Measurements from ENCODE around the gene TMEM256.
"Not testable (repeated sequence)": the region's sequence is repeated elsewhere in the genome, so short reads cannot be mapped to it uniquely, and the experiment has no call there.

TMEM256 gene

DNA sequence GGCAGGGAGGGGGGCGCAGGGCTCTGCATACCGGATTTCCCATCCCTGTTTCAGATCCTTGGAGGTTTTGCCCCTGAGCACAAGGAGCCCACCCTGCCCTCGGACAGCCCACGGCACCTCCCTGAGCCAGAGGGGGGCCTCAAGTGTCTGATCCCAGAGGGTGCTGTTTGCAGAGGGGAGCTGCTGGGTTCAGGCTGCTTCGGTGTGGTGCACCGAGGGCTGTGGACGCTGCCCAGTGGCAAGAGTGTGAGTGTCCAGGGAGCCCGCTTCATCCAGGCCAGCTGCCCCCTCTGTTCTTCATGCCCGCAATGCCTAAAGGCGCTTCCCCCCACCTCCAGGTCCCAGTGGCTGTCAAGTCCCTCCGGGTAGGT is 20.5 kb downstream of the TMEM256 start:
- DNase-seq = peak; percentile 17

DNA sequence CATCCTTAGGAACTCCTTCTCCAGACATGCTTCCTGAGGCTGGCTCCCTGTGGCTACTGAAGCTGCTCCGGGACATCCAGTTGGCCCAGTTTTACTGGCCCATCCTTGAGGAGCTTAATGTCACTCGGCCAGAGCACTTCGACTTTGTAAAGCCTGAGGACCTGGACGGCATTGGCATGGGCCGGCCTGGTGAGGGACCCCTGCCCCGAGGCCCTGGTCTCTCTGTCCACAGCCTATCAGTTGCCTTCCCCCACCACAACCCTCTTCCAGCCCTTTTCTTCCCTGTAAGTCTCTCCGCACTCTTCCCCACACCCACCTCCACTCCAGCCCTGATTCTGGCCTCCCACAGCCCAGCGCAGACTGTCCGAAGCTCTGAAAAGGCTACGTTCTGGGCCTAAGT is 21.0 kb downstream of the TMEM256 start:
- DNase-seq = peak; percentile 15

DNA sequence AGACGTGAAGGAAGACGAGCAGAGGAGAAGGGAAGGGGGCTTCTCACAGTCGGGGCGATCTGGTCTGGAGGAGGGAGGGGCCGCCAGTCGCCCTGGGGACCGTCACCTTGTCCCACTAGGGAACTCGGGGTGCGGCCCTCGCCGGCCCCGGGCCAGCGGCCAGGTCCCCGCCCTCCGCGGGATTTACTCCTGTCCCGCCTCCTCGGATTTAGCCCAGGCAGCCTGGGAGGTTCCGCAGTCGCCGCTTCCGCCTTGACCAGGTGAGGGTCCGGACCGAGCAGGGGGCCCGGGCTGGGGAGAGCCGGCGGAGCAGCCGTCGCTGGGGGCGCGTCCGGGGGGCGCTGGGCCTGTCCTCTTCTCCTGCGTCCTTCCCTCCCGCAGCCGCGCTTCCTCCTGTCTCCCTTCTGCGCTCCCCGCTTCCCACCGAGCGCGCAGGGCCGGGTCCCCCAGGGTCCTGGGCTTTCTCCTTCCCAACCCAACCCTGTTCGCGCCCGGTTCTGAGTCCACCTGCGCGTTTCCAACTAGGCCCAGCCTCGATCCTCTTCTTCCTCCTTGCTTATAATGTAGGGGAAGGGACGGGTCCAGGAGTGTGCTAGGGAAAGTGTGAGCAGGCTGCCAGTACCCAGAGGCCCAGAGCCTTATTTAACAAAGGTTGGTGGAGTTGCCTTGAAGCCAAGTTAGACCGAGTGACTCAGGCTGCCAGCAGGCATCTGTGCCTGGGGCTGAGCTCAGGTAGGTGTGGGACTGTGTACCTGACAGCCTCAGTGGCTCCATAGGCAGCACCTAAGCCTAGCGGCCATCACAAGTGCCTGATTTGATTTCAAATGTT is 22.8 kb downstream of the TMEM256 start, which contains the start of gene TNK1:
Gene TNK1, plus strand, starts transcription at position 235 of the 829 bp plus-strand sequence. CDS start 1,838 bp downstream, outside the sequence.
- DNase-seq = peak; percentile 51

DNA sequence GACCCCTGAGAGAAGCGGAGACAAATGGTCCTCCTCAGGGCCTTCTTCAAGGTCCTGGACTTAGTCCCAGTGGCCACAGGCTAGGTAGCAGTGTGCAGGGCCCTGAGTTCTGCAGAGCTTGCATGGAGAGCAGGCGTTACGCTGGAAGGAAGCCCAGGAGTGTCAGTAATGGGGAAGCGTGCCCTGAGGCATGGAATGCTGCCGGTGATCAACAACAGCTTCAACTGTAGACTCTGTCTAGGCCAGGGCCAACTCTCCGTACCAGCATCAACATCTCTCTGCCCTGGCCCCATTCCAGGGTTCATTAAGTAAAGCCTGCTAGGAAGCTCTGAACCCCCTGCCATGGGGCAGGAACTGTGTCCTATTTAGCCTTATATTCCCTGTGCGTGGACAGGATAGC is 23.6 kb downstream of the TMEM256 start:
- peak; percentile 34 for DNase-seq

DNA sequence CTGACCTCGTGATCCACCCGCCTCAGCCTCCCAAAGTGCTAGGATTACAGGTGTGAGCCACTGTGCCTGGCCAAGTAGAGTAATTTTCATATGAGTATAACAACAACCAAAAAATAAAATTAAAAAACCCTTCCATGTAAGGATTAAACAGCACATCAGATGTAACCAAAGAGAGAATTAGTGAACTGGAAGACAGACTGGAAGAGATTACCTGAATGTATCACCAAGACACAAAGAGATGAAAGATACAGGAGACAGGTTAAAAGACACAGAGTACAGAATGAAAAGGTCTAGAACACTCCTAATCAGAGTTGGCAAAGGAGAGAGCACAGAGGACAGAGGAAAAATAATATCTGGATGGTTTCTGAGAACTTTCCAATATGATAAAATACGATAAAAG is 24.8 kb downstream of the TMEM256 start:
- no peak for DNase-seq

DNA sequence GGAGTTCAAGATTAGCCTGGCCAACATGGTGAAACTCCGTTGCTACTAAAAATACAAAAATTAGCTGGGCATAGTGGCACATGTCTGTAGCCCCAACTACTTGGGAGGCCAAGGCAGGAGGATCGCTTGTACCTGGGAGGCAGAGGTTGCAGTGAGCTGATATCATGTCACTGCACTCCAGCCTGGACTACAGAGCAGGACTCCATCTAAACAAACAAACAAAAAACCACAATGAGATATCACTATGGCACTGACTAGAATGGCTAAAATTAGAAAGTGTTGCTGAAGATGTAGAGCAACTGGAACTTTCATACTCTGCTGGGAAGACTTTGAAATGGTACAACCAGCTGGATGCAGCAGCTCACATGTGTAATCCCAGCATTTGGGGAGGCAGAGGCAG is 29.5 kb downstream of the TMEM256 start:
- no peak for DNase-seq

DNA sequence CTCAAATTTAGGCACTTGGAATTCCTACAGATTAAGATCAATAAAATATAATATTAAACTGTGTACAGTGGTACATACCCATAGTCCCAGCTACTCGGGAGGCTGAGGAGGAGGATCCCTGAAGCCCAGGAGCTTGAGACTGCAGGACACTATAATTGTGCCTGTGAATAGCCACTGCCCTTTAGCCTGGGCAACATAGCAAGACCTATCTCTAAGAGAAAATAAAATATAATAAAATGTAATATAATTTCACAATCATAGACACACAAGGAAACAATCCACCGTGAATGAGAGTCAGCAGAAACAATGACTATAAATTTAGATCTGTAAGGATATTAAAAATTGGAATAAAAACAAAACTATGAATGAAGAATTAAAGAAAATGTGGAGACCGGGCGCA is 33.0 kb downstream of the TMEM256 start:
- DNase-seq = no peak

DNA sequence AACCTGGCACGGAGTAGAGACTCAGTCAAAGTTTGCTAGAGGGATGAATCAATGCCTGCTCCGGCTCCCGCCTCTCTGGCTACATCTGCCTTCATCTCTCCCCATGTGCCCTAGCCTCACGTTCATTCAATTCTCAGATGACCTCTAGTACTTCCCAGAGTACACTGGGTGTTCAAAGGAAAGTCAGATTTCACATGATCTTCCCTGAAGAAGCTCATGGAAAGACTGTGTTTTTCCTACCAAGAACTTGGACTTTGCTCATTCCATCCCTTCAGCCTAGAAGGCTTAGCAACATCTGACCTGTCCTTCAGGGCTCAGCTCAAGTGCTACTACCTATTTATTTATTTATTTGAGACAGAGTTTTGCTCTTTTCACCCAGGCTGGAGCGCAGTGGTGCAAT is 34.1 kb downstream of the TMEM256 start:
- no peak for DNase-seq

DNA sequence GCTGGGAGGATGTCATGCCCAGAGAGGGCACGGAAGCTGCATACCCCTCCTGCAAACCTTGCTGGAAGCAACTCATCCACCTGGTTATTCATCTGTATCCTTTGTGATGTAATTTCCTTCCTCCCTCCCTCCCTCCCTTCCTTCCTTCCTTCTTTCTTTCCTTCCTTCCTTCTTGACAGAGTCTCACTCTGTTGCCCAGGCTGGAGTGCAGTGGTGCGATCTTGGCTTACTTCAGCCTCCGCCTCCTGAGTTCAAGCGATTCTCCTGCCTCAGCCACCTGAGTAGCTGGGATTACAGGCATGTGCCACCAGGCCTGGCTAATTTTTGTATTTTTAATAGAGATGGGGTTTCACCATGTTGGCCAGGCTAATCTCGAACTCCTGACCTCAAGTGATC is 35.3 kb downstream of the TMEM256 start:
- DNase-seq = not testable (repeated sequence)

DNA sequence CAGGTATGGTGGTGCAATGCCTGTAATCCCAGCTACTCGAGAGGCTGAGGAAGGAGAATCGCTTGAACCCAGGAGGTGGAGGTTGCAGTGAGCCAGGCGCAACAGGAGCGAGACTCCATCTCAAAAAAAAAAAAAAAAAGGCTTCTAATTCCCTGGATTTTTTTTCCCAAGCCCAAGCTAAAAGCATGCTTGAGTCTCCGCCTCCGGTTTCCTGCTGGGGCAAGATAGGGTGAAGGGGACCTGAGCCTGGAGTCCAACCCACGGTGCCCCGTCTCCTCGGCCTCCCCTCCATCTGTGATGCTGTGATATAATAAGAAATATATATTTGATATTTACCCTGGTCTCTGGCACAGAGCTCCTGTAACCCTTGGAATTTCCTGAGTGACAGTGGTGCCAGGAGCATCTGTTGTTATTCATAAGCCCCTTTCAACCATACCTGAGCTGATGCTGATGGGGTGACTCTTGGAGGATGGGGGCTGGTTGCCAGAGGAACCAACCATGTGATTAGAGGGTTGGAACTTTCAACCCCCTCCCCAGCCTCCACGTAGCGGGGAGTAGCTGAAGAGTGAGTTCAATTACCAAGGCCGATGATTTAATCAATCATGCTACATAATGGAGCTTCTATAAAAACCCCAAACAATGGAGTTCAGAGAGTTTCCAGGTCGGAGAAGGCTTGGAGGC is 35.8 kb downstream of the TMEM256 start:
- DNase-seq = no peak

DNA sequence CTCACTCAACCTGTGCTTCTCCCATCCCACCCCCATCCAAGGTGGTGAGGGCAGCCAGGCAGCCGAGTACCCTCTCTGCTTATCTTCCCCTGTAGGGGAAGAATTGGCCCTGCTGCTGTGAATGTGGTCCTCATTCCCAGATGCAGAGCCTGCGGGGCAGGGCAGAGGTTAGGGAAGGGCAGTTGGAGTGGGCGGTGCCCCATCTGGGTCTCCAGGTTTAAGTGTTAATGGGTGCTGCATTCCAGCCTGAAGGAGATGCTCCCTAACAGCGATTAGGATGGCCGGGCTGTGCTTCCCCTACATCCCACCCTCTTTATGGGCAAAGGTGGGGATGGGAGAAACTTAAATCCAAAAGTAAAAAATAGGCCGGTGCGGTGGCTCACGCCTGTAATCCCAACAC is 36.8 kb downstream of the TMEM256 start:
- no peak for DNase-seq

DNA sequence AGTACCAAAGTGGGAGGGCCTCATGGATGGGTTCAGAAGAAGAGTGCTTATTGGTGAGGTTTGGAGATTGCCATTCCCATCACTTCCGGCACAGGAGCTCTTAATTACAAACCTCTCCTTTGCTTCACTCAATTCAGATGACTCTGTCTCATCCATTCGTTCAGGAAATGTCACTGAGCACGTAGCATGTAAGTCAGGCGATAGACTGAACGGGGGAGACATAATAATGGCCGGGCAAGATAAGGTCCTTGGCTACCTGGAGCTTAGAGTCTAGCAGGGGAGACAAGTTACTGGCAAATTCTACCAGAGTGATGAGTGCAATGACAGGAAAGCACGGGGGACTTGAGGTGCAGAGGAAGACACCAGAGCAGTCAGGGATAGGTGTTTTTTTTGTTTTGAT is 37.9 kb downstream of the TMEM256 start:
- DNase-seq = not testable (repeated sequence)

DNA sequence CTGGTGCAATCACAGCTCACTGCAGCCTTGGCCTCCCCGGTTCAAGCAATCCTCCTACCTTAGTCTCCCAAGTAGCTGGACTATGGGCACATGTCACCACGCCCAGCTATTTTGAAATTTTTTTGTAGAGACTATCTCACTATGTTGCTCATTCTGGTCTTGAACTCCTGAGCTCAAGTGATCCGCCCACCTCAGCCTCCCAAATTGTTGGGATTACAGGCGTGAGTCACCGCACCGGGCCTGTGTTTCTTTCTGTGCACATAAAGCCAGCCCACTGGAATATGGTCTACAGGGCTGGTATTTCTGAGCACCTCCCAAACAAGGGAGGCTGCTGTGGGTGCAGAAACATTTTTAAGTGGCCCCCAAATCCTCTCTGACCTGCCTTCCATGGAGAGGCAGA is 40.6 kb downstream of the TMEM256 start:
- no peak for DNase-seq

DNA sequence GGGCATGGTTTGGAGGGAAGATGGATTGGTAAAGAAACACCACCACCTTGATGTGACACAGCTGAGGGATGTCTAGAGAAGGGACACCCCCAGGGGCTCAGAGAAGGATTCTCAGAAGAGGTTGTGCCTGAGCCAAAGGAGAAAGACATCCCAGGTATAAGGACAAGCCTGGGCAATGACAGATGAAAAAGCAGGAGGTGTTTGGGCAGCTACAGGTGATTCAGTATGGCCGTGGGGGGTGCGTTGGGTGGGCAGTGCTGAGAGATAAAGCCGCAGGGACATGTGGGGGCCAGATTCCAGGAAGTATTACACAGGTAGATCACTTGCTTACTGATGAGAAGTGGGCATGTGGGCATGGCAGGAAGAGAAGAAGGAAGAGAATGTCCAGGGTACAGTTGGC is 42.0 kb downstream of the TMEM256 start:
- no peak for DNase-seq

DNA sequence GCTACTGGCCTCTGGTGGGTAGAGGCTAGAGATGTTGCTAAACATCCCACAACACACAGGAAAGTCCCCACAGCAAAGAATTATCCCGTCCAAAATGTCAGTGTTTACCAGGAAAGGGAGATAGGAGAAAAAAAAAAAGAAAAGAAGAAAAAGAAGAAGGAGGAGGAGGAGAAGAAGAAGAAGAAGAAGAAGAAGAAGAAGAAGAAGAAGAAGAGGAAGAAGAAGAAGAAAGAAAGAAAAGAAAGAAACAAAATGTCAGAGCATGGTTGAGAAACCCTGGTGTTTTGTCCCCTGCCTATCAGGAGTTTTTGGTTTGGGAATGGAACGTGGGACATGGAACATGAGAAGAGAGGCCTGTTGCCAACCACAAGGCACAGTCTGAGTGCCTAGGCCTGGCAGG is 46.5 kb downstream of the TMEM256 start:
- no peak for DNase-seq

DNA sequence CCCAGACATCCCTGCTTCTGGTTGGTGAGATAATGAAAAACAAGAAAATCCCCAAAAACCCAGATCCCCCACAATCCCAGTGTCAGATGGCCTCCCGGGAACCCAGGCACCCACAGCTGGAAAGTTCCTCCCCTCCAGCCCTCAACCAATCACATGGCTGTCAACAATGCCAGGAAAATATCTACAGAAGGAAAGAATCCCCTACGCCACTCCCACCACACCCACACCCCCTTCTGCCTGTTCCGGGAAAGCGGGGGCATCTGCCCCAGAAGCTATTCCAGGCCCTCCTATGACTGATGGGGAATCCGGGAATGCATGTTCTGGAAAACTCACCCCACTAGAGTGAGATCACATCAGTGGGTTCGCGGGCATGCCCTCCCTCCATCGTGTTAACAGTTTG is 47.1 kb downstream of the TMEM256 start:
- no peak for DNase-seq

DNA sequence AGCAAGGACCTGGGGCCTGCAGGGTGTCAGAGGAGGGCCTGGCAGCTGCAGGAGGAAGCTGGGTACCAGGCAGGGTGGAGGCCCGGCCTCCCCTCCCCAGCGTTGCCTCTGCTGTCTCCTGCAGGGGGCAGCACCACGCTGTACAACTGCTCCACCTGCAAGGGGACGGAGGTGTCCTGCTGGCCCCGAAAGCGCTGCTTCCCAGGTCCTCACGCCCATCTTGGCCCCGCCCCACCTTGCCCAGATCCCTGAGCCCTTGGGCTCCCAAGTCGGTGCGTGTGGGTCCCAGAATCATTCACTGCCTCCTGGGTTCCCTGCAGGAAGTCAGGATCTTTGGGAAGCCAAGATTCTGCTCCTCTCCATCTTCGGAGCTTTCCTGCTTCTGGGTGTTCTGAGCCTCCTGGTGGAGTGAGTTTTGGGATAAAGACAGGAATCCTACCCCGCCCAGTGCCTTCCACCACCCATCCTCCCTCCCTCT is 47.8 kb downstream of the TMEM256 start:
- peak; percentile 87 for DNase-seq

DNA sequence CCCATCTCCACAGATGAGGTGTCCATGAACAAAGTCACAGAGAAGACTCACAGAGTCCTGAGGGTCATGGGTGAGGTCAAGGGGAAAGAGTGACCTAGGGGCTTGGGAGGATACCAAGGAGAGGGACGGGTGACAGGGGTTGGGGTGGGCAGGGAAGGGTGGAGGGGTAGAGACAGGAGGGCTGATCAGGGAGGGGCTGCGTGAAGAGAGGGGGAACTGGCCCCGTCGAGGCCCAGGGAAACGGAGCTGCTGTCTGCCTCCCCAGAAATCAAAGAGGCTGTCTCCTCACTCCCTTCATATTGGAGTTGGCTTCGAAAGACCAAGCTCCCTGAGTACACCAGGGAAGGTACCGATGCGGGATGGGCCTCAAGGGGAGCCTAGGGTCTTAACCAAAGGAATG is 48.3 kb downstream of the TMEM256 start:
- DNase-seq = no peak

DNA sequence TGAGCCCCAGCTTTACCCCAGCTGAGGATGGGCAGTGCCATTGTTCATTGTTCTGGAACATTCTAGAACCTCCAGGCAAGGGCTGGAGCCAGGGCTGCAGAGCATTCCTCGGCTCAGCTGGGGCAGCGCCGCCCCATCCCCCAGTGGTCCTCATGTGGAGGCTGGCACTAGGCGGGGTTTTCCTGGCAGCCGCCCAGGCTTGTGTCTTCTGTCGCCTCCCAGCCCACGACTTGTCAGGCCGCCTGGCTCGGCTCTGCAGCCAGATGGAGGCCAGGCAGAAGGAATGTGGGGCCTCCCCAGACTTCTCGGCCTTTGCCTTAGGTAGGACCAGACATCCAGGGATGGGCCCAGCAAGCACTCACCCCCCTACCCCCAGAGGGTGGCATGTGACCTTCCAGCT is 48.8 kb downstream of the TMEM256 start, which contains the start of gene TMEM95:
Gene TMEM95, plus strand, starts transcription at position 104 of the 400 bp plus-strand sequence. Its CDS starts 49 bp downstream, at position 153.
- peak; percentile 34 for DNase-seq

DNA sequence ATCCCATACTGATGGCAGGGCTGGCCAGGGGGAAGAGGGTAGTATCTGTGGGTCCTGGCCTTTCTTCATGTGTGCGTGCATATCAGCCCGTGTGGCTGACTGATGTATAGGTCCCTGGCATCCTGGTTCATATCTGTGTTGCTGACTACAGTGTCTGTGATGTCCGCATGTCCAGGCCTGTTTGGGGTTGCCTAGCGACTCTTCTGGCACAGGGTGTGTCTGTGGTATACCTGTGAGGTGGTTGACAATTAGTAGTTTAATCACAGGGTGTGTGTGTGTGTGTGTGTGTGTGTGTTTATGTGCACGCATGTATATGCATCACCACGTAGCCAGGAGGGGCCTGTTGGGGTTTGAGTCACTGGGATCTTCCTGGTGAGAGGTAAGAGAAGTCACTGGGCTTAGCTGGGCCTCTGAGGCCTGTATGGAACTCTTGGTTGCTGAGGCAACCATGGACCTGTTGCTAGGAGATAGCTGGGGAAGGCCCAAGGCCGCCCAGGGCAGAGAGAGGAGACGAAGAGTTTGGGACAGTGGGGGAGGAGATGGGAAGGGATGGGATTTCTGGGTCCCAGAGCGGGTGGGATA is 49.5 kb downstream of the TMEM256 start:
- peak; percentile 36 for DNase-seq
